IPS DF 4.7 (cell line): Measurements from ENCODE around the gene MPHOSPH6.
"Not testable (repeated sequence)": the region's sequence is repeated elsewhere in the genome, so short reads cannot be mapped to it uniquely, and the experiment has no call there.

ENCODE experiments used
- DNase-seq: peaks from one replicate; pipeline ENCODE4 v3.0.0-alpha.2; 2013; ENCODE audit warnings: low spot score; ENCODE audit errors: extremely low read depth

The MPHOSPH6 gene

GRCh38 chr16:82119405-82119804, 50.6 kb downstream of the MPHOSPH6 start:
- no peak for DNase-seq

DNA sequence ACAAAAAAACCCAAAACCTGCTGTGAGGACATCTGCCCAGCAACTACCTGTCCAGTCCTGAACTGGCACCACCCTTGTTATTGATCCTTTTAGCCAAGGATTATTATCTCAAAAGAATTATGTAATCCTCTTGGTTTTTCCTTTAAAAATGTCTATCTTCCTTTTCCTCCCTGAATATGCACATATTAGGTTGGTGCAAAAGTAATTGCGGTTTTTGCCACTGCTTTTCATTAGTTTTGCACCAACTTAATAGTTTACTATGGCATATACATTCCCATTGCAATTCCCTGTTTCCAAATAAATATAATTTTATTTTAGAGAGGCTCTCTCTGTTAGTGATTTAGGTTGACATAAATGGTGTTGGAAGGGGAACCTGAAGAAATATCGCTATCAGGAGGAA, 51.3 kb downstream of the MPHOSPH6 start:
- DNase-seq = no peak

- DNase-seq = no peak
Observed at GRCh38 chr16:82116535-82116934, 53.5 kb downstream of the MPHOSPH6 start.

GRCh38 chr16:82113741-82114140, 56.3 kb downstream of the MPHOSPH6 start:
- no peak for DNase-seq

DNA sequence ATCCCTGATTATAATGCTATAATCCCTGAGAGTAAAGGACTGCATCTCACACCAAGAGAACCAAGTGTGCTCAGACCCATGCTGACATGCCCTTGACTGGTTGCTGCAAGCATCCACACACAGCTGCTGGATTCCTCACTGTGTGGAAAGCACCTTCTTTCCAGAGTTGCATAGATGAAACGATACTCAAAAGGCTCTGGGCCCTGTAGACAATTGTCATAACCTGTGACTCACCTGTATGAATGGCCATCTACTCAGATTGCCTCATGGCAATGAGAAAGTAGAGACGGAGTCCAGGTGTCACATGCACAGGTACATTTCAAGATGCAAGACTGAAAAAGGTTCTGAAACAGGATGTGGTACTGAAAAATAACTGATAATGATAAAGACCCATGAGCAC, 58.1 kb downstream of the MPHOSPH6 start:
- no peak for DNase-seq

- DNase-seq = not testable (repeated sequence)
Observed at GRCh38 chr16:82109266-82109665, 60.8 kb downstream of the MPHOSPH6 start.

GRCh38 chr16:82108774-82109173, 61.2 kb downstream of the MPHOSPH6 start:
- no peak for DNase-seq

GRCh38 chr16:82108100-82108499, 61.9 kb downstream of the MPHOSPH6 start:
- DNase-seq = no peak

DNA sequence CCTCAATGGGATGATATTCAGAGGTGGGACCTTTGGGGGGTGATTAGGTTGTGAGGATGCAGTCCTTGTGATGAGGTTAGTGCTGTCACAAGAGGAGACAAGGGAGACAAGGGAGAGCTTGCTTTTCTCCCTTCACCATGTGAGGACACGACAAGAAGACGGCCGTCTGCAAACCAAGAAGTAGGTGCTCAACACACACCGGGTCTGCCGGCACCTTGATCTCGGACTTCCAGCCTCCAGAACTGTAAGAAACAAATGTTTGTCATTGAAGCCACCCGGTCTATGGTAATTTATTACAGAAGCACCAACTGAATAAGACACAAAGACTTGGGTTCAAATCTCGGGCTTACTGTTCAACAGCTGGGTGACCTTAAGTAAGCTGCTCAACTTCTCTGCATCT, 64.9 kb downstream of the MPHOSPH6 start:
- DNase-seq = no peak
